ENCODE results near the gene PRDX3.

Gene PRDX3

DNA sequence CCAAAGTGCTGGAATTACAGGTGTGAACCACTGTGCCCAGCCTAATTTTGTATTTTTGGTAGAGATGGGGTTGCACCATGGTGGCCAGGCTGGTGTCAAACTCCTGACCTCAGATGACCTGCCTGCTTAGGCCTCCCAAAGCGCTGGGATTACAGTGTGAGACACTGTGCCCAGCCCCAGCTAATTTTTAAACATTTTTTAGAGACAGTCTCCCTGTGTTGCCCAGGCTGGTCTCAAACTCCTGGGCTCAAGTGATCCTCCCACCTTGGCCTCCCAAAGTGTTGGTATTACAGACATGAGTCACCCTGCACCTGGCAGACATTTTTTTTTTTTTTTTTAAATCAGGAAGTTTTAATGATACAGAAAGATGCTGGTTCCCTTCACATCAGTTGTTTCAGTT, 59.2 kb downstream of the PRDX3 start:
- DNase-seq, result no peak

DNA sequence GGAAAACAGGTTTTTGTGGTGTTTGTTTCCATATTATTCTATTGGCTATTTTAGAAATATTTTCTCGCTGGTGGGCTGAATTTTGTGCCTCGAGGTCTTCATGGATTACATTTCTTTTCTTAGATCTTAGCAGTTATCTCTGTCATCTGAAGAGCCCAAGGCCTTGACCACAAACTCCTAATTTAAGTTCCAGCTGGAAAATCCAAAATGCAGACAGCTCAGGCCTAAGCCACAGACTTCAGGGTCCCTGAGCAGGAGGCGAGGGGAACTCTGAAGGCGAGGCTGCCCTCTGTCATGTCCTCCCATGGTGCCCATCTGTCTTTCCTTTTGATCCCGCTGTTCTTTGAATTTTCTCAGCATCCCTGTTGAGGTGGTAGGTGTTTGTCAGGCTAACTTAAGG, 60.4 kb downstream of the PRDX3 start:
- no peak for DNase-seq
